Measurements from ENCODE around the gene TMPRSS6.

TMPRSS6 gene

DNA sequence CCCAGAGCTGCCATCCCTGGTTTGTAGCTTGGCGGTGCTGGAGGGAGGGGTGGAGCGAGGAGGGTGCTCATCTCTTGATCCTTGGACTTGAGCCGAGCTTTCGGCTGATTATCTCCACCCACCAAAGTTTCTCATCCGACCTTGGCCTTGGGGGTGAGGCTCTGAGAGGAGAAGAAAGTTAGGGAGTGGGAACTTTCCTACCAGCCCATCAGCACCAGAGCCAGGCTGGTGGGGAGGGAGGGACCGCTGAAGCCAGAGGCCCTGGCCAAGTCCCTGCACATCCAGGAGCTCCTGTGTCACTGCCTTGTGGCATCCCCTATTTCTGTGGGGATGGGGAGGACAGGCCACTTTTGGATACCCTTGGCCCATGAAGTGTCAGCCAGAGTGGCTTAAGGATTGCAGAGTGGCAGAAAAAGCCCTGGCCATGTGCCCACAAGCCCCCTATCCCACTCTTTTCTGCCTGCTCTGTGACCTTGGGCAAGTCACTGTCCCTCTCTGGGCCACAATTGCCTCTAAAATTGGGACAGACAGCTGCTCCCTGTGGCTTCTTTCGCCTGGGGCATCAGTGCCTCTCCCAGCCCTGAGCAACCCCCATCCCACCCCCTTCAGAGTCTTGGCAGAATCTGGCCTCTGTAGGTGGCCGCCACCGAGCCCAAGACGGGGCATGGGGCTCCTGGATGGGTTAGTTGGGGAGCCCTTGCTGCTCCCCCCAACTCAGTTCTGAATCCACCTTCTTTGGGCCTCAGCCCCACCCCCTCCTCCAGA is 47.7 kb downstream of the TMPRSS6 start:
- no peaks in the 10 kb centered on the region for H3K9me3 ChIP-seq (ENCODE audit: insufficient read depth, low read length)
- no peaks in the 10 kb centered on the region for H3F3A ChIP-seq (ENCODE audit: insufficient read depth)
- no peak overlapping the region for H3K4me2 ChIP-seq (ENCODE audit: low read depth, low read length, poor library complexity, severe bottlenecking)
- no peak overlapping the region for H3K4me3 ChIP-seq (ENCODE audit: insufficient read depth, low read length, poor library complexity, severe bottlenecking)
- no peaks in the 10 kb centered on the region for H3K36me3 ChIP-seq (ENCODE audit: low read length)
- no peaks in the 10 kb centered on the region for H3K27me3 ChIP-seq (ENCODE audit: low read length)
- TF ChIP-seq CTCF (IDR thresholded peaks at IDR 0.05; ENCODE audit: insufficient read depth, low read length, poor library complexity, severe bottlenecking) (no peak), EZH2phosphoT487 (conservative IDR thresholded peaks at IDR 0.05; ENCODE audit: low read length) (no peak)
- H3K9ac ChIP-seq (ENCODE audit: low read length) = no peak overlapping the region
- no peak overlapping the region for H2AFZ ChIP-seq (ENCODE audit: low read depth, low read length, severe bottlenecking)
- H3K79me2 ChIP-seq (ENCODE audit: insufficient read depth, low read length) = no peaks in the 10 kb centered on the region
- no peaks in the 10 kb centered on the region for H4K20me1 ChIP-seq (ENCODE audit: low read depth, low read length)
- no peaks in the 10 kb centered on the region for H3K9me2 ChIP-seq (replicated peaks; ENCODE audit: insufficient read depth, low read length)
- H3K27ac ChIP-seq (ENCODE audit: low read depth, low read length) = no peak overlapping the region

- no peaks in the 10 kb centered on the region for H3K9me2 ChIP-seq (replicated peaks; ENCODE audit: insufficient read depth, low read length)
Observed at GRCh38 chr22:37060801-37061610, 48.5 kb downstream of the TMPRSS6 start.

DNA sequence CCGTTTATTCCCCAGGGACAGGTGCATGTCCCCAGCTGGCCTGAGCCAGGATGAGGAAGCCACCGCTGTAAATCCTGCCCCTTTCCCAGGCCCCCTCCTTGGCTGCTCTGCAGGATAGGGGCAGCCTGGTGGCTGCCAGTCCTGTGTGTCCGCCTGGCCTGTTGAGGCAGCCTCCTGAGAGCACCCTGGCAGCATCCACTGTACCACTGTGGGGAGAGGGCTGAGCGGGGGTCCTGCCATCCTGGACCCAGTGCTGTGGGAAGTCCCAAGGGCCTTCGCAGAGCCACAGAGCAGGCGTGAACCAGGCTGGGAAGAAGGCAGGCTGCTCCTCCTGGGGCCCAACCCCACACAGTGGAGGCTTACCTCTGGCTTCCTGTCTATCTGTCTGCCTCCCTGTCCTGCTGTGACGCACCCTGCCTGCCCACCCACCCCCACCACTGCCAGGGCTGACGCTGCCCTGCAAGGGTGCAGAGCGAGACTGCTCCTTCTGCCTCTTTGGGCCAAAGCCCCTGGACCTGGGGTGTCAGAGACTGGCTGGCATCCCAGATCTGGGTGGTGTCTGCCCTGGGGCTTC is 49.5 kb downstream of the TMPRSS6 start:
- TF ChIP-seq CTCF (IDR thresholded peaks at IDR 0.05; ENCODE audit: insufficient read depth, low read length, poor library complexity, severe bottlenecking) = no peak
- TF ChIP-seq EZH2phosphoT487 (conservative IDR thresholded peaks at IDR 0.05; ENCODE audit: low read length) = no peak
- Histone ChIP-seq H3K9me2 (replicated peaks; ENCODE audit: insufficient read depth, low read length) (no peaks in the 10 kb centered on the region), H3K4me3 (ENCODE audit: insufficient read depth, low read length, poor library complexity, severe bottlenecking) (no peak overlapping the region), H3K9me3 (ENCODE audit: insufficient read depth, low read length) (no peaks in the 10 kb centered on the region), H3K9ac (ENCODE audit: low read length) (no peak overlapping the region), H2AFZ (ENCODE audit: low read depth, low read length, severe bottlenecking) (no peak overlapping the region), H3K4me2 (ENCODE audit: low read depth, low read length, poor library complexity, severe bottlenecking) (no peak overlapping the region), H3K36me3 (ENCODE audit: low read length) (no peaks in the 10 kb centered on the region), H3F3A (ENCODE audit: insufficient read depth) (no peaks in the 10 kb centered on the region), H3K27me3 (ENCODE audit: low read length) (no peaks in the 10 kb centered on the region), H3K79me2 (ENCODE audit: insufficient read depth, low read length) (no peaks in the 10 kb centered on the region), H4K20me1 (ENCODE audit: low read depth, low read length) (no peaks in the 10 kb centered on the region), H3K27ac (ENCODE audit: low read depth, low read length) (no peak overlapping the region)

More at GRCh38 chr22:37060801-37061610, 48.5 kb downstream of the TMPRSS6 start:
- no peak overlapping the region for H3K9ac ChIP-seq (ENCODE audit: low read length)
- no peak overlapping the region for H3K27ac ChIP-seq (ENCODE audit: low read depth, low read length)
- no peak overlapping the region for H2AFZ ChIP-seq (ENCODE audit: low read depth, low read length, severe bottlenecking)
- no peaks in the 10 kb centered on the region for H3K9me3 ChIP-seq (ENCODE audit: insufficient read depth, low read length)
- no peak overlapping the region for H3K4me2 ChIP-seq (ENCODE audit: low read depth, low read length, poor library complexity, severe bottlenecking)
- TF ChIP-seq EZH2phosphoT487 (conservative IDR thresholded peaks at IDR 0.05; ENCODE audit: low read length) (no peak), CTCF (IDR thresholded peaks at IDR 0.05; ENCODE audit: insufficient read depth, low read length, poor library complexity, severe bottlenecking) (no peak)
- H3K27me3 ChIP-seq (ENCODE audit: low read length) = no peaks in the 10 kb centered on the region
- no peaks in the 10 kb centered on the region for H3K79me2 ChIP-seq (ENCODE audit: insufficient read depth, low read length)
- H3K36me3 ChIP-seq (ENCODE audit: low read length) = no peaks in the 10 kb centered on the region
- H4K20me1 ChIP-seq (ENCODE audit: low read depth, low read length) = no peaks in the 10 kb centered on the region
- no peaks in the 10 kb centered on the region for H3F3A ChIP-seq (ENCODE audit: insufficient read depth)
- H3K4me3 ChIP-seq (ENCODE audit: insufficient read depth, low read length, poor library complexity, severe bottlenecking) = no peak overlapping the region

Data from SU-DHL-6 (cell line).